ENCODE data around the gene MED15. TPM values are rescaled to one million over a fixed set of nuclear protein-coding genes. Genes with fewer than 3 reads are reported as not detected.

MED15 gene
- total RNA-seq, 1 donor from 2014 or later = 11.9 TPM

GRCh38 chr22:20511578-20512229, 4.3 kb downstream of the MED15 start:
- DNase-seq = no peak

GRCh38 chr22:20514658-20515406, 7.4 kb downstream of the MED15 start:
- DNase-seq = no peak

GRCh38 chr22:20516399-20516798, 9.0 kb downstream of the MED15 start:
- no peak for DNase-seq

- DNase-seq = no peak
These were observed 10.0 kb downstream of the MED15 start for GRCh38 chr22:20517422-20517821.

- no peak for DNase-seq
These were observed 10.6 kb downstream of the MED15 start for GRCh38 chr22:20517841-20518592.

GRCh38 chr22:20519558-20519957, 12.1 kb downstream of the MED15 start:
- DNase-seq = no peak

GRCh38 chr22:20520093-20520511, 12.7 kb downstream of the MED15 start:
- no peak for DNase-seq

GRCh38 chr22:20522134-20523004, 15.0 kb downstream of the MED15 start:
- no peak for DNase-seq

- DNase-seq = no peak
These were observed 15.9 kb downstream of the MED15 start for GRCh38 chr22:20523086-20523983.

GRCh38 chr22:20524004-20524481, 16.6 kb downstream of the MED15 start:
- DNase-seq = no peak

GRCh38 chr22:20525048-20525447, 17.6 kb downstream of the MED15 start:
- DNase-seq = no peak

GRCh38 chr22:20526305-20526627, 18.9 kb downstream of the MED15 start:
- DNase-seq = no peak

GRCh38 chr22:20526628-20527355, 19.4 kb downstream of the MED15 start:
- DNase-seq = no peak

GRCh38 chr22:20528405-20528978, 21.1 kb downstream of the MED15 start:
- DNase-seq = no peak

GRCh38 chr22:20530368-20531153, 23.2 kb downstream of the MED15 start:
- DNase-seq = no peak

GRCh38 chr22:20531154-20531403, 23.7 kb downstream of the MED15 start:
- no peak for DNase-seq

- DNase-seq = peak; percentile 25
These were observed 24.2 kb downstream of the MED15 start for GRCh38 chr22:20531404-20532201.

- DNase-seq = no peak
These were observed 25.0 kb downstream of the MED15 start for GRCh38 chr22:20532256-20532993.

All from occipital lobe (tissue), 2 donors.